Glutamatergic neuron (in vitro differentiated cells): ENCODE measurements around the gene XKR7. TPM values are rescaled to one million over a fixed set of nuclear protein-coding genes. Genes with fewer than 3 reads are reported as not detected.

ENCODE experiments used
- DNase-seq: peaks from one replicate; pipeline ENCODE4 v3.0.0; 2022
- H3K27ac Mint-ChIP-seq: one replicate; pipeline ENCODE4 v1.8.0; 2020; ENCODE audit warnings: mild to moderate bottlenecking, mixed read lengths, inconsistent platforms; ENCODE audit not compliant: unreplicated experiment
- H3K27me3 Mint-ChIP-seq: one replicate; pipeline ENCODE4 v1.8.0; 2020; ENCODE audit warnings: mild to moderate bottlenecking, moderate library complexity, mixed read lengths, inconsistent platforms; ENCODE audit not compliant: unreplicated experiment
- H3K36me3 Mint-ChIP-seq: one replicate; pipeline ENCODE4 v1.8.0; 2020; ENCODE audit warnings: mild to moderate bottlenecking, mixed read lengths, inconsistent platforms; ENCODE audit not compliant: unreplicated experiment
- H3K4me1 Mint-ChIP-seq: one replicate; pipeline ENCODE4 v1.8.0; 2020; ENCODE audit warnings: mild to moderate bottlenecking, low read depth, mixed read lengths, inconsistent platforms; ENCODE audit not compliant: unreplicated experiment
- H3K4me3 Mint-ChIP-seq: one replicate; pipeline ENCODE4 v1.8.0; 2020; ENCODE audit warnings: mild to moderate bottlenecking, mixed read lengths, inconsistent platforms; ENCODE audit not compliant: unreplicated experiment
- H3K9me3 Mint-ChIP-seq: one replicate; pipeline ENCODE4 v1.8.0; 2020; ENCODE audit warnings: mild to moderate bottlenecking, moderate library complexity, mixed read lengths, inconsistent platforms; ENCODE audit not compliant: unreplicated experiment
- CTCF ChIP-seq: fragments of 200-600 bp; sonication (generic); IDR thresholded peaks from one replicate; pipeline ENCODE4 v1.5.0; 2021; ENCODE audit not compliant: partially characterized antibody, unreplicated experiment
- total RNA-seq: library from RNA; stranded (reverse); fragmentation: NEBNext Ultra II Directional; extraction: Animal tissue kit (Norgen Biotek cat#: 25700); gene quantifications from one replicate; pipeline ENCODE4 v1.2.1, GENCODE V29; 2021; ENCODE audit not compliant: unreplicated experiment

XKR7 gene
- total RNA-seq, 1 donor from 2014 or later, result 284 TPM

- Mint-ChIP-seq H3K9me3 (peaks cover 12% of the 10 kb centered on the region), H3K27me3 (peaks cover 23% of the 10 kb centered on the region), H3K36me3 (peaks cover 7% of the 10 kb centered on the region), H3K4me1 (no peaks in the 10 kb centered on the region), H3K4me3 (peak within 1 kb of the TSS; percentile 66), H3K27ac (no peak within 1 kb of the TSS)
- TF ChIP-seq CTCF, result no peak
- DNase-seq, result peak; percentile 52
Measured at GRCh38 chr20:32052090-32052777, 84.3 kb downstream of the XKR7 start, which contains the start of gene HCK. TSS of gene HCK (plus strand) at chr20:32052242.

GRCh38 chr20:32052778-32053362 lies 84.9 kb downstream of the XKR7 start:
- DNase-seq, result no peak
- H3K36me3 Mint-ChIP-seq, result peaks cover 7% of the 10 kb centered on the region
- peak overlapping the region; percentile 50 for H3K4me3 Mint-ChIP-seq
- peaks cover 23% of the 10 kb centered on the region for H3K27me3 Mint-ChIP-seq
- TF ChIP-seq CTCF, result no peak
- H3K27ac Mint-ChIP-seq, result no peak overlapping the region
- peaks cover 12% of the 10 kb centered on the region for H3K9me3 Mint-ChIP-seq
- H3K4me1 Mint-ChIP-seq, result no peaks in the 10 kb centered on the region

Other genes with a start within 250 kb of the XKR7 start
- 136 TPM for gene BCL2L1, start 245.3 kb upstream of the XKR7 start, total RNA-seq
- 44.7 TPM for gene TPX2, start 228.9 kb upstream of the XKR7 start, total RNA-seq
- gene MYLK2, start 148.8 kb upstream of the XKR7 start, total RNA-seq, result 0.69 TPM
- not detected for gene FOXS1, start 122.5 kb upstream of the XKR7 start, total RNA-seq
- 19.3 TPM for gene DUSP15, start 97.6 kb upstream of the XKR7 start, total RNA-seq
- 1.5 TPM for gene TTLL9, start 97.5 kb upstream of the XKR7 start, total RNA-seq
- 69.5 TPM for gene PDRG1, start 16.1 kb upstream of the XKR7 start, total RNA-seq
- gene CCM2L, start 42.3 kb downstream of the XKR7 start, total RNA-seq, result 6.3 TPM
- gene HCK, start 84.1 kb downstream of the XKR7 start, total RNA-seq, result 0.78 TPM
- 106 TPM for gene TM9SF4, start 141.6 kb downstream of the XKR7 start, total RNA-seq
- 34.9 TPM for gene PLAGL2, start 239.6 kb downstream of the XKR7 start, total RNA-seq
- gene POFUT1, start 239.7 kb downstream of the XKR7 start, total RNA-seq, result 29.5 TPM